ENCODE data around the gene ANKRD45.

- TF ChIP-seq POLR2A (IDR thresholded peaks at IDR 0.05; ENCODE audit: low read length) (no peak), CEBPB (IDR thresholded peaks at IDR 0.05) (no peak)
These were observed 3.0 kb downstream of the ANKRD45 start for GRCh38 chr1:173666646-173667045.
